ENCODE data around the gene HSF4. TPM values are rescaled to one million over a fixed set of nuclear protein-coding genes. Genes with fewer than 3 reads are reported as not detected.

Gene HSF4
- total RNA-seq, 1 experiment from 2014 or later: 2.2 TPM

DNA sequence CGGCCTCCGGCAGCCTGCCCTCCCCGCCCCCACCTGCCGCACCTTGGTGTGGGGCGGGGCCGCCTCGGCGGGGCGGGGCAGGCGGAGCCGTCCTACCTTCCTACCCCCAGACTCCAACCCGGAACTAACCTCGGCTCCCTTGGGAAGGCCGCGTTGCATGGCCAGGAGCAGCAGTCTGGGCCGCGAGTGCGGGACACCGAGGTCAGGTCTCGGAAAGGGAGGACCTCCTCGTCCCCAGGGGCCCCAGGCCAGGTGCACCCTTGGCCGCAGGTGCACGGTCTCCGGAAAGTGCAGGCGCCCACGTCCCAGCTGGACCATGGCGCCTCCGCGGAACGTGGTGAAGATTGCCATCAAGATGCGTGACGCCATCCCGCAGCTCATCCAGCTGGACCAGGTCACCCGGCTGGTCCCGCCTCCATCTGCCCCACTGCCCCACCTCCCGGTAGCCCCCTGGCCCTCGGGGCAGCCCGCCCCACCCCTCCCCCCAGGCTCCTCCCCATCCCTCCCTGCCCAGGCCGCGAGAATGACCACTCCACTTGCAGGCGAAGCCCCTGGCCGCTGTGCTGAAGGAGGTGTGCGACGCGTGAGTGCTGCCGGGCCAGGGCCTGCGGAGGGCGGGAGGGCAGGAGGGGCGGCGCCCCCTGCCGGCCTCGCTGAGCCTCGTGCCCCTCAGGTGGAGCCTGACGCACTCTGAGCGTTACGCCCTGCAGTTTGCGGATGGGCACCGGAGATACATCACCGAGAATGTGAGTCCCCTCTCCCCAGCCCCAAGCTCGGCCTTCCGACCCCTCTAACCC is 34.7 kb downstream of the HSF4 start, which contains the start of gene ELMO3 (continued):
- TF ChIP-seq, protein P1, sequence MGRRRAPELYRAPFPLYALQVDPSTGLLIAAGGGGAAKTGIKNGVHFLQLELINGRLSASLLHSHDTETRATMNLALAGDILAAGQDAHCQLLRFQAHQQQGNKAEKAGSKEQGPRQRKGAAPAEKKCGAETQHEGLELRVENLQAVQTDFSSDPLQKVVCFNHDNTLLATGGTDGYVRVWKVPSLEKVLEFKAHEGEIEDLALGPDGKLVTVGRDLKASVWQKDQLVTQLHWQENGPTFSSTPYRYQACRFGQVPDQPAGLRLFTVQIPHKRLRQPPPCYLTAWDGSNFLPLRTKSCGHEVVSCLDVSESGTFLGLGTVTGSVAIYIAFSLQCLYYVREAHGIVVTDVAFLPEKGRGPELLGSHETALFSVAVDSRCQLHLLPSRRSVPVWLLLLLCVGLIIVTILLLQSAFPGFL (CRISPR knock-in tag; IDR thresholded peaks at IDR 0.05; ENCODE audit: borderline replicate concordance): no peak
- TF ChIP-seq, protein P2, sequence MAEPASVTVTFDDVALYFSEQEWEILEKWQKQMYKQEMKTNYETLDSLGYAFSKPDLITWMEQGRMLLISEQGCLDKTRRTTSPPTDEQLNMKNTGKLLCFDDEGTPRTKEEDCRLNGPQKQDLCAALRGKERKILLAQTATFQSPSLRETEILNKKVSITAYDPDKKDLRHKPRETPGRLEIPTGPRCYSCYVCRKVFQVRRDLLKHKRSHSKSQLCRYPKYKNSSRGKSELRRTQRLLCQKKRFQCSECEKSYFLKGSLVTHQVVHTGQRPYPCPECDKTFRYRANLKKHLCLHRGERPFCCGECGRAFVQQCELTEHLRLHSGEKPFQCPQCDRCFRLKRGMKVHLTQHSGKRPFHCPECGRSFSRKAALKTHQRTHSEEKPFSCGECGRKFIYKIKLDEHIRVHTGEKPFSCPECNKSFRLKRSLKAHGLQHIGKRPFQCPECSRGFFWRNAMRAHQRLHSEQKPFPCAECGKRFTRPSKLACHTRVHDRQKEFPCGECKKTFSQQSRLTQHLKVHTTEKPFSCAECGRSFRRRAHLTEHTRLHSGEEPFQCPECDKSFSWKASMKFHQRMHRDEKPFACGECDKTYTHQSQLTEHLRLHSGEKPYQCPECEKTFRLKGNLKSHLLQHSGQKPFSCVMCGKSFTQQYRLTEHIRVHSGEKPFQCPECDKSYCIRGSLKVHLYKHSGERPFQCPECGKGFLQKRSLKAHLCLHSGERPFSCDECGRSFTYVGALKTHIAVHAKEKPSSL (CRISPR knock-in tag; conservative IDR thresholded peaks at IDR 0.05): no peak
- 0 out of 2 replicates have a peak, but pooled peaks have one; percentile 47 for TF ChIP-seq CREB1 (CRISPR knock-in tag; IDR thresholded peaks at IDR 0.05)
- no peak for TF ChIP-seq NR3C1 (CRISPR knock-in tag; conservative IDR thresholded peaks at IDR 0.05; ENCODE audit: low read depth)
- TF ChIP-seq, protein P3, sequence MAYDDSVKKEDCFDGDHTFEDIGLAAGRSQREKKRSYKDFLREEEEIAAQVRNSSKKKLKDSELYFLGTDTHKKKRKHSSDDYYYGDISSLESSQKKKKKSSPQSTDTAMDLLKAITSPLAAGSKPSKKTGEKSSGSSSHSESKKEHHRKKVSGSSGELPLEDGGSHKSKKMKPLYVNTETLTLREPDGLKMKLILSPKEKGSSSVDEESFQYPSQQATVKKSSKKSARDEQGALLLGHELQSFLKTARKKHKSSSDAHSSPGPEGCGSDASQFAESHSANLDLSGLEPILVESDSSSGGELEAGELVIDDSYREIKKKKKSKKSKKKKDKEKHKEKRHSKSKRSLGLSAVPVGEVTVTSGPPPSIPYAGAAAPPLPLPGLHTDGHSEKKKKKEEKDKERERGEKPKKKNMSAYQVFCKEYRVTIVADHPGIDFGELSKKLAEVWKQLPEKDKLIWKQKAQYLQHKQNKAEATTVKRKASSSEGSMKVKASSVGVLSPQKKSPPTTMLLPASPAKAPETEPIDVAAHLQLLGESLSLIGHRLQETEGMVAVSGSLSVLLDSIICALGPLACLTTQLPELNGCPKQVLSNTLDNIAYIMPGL (CRISPR knock-in tag; IDR thresholded peaks at IDR 0.05): peak; percentile 86
- TF ChIP-seq CREM (CRISPR knock-in tag; IDR thresholded peaks at IDR 0.05): peak; percentile 35; the same call in 1 of the 2 replicates
- 0 out of 2 replicates have a peak, but pooled peaks have one; percentile 53 for TF ChIP-seq CBFB (CRISPR knock-in tag; IDR thresholded peaks at IDR 0.05; ENCODE audit: low read depth)
- TF ChIP-seq, protein P4, sequence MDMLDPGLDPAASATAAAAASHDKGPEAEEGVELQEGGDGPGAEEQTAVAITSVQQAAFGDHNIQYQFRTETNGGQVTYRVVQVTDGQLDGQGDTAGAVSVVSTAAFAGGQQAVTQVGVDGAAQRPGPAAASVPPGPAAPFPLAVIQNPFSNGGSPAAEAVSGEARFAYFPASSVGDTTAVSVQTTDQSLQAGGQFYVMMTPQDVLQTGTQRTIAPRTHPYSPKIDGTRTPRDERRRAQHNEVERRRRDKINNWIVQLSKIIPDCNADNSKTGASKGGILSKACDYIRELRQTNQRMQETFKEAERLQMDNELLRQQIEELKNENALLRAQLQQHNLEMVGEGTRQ (CRISPR knock-in tag; IDR thresholded peaks at IDR 0.05): peak; percentile 58
- TF ChIP-seq ATF1 (CRISPR knock-in tag; IDR thresholded peaks at IDR 0.05): no peak
- no peak for TF ChIP-seq IRF2 (CRISPR knock-in tag; IDR thresholded peaks at IDR 0.05; ENCODE audit: borderline replicate concordance, low read depth)
- TF ChIP-seq NR2C2 (CRISPR knock-in tag; IDR thresholded peaks at IDR 0.05): no peak
- TF ChIP-seq, protein P5, sequence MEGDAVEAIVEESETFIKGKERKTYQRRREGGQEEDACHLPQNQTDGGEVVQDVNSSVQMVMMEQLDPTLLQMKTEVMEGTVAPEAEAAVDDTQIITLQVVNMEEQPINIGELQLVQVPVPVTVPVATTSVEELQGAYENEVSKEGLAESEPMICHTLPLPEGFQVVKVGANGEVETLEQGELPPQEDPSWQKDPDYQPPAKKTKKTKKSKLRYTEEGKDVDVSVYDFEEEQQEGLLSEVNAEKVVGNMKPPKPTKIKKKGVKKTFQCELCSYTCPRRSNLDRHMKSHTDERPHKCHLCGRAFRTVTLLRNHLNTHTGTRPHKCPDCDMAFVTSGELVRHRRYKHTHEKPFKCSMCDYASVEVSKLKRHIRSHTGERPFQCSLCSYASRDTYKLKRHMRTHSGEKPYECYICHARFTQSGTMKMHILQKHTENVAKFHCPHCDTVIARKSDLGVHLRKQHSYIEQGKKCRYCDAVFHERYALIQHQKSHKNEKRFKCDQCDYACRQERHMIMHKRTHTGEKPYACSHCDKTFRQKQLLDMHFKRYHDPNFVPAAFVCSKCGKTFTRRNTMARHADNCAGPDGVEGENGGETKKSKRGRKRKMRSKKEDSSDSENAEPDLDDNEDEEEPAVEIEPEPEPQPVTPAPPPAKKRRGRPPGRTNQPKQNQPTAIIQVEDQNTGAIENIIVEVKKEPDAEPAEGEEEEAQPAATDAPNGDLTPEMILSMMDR (IDR thresholded peaks at IDR 0.05): peak; percentile 67
- TF ChIP-seq ZNF317 (CRISPR knock-in tag; IDR thresholded peaks at IDR 0.05; ENCODE audit: borderline replicate concordance, low read depth): 0 out of 2 replicates have a peak, but pooled peaks have one; percentile 18
- TF ChIP-seq, protein P6, sequence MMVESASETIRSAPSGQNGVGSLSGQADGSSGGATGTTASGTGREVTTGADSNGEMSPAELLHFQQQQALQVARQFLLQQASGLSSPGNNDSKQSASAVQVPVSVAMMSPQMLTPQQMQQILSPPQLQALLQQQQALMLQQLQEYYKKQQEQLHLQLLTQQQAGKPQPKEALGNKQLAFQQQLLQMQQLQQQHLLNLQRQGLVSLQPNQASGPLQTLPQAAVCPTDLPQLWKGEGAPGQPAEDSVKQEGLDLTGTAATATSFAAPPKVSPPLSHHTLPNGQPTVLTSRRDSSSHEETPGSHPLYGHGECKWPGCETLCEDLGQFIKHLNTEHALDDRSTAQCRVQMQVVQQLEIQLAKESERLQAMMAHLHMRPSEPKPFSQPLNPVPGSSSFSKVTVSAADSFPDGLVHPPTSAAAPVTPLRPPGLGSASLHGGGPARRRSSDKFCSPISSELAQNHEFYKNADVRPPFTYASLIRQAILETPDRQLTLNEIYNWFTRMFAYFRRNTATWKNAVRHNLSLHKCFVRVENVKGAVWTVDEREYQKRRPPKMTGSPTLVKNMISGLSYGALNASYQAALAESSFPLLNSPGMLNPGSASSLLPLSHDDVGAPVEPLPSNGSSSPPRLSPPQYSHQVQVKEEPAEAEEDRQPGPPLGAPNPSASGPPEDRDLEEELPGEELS (CRISPR knock-in tag; IDR thresholded peaks at IDR 0.05): peak; percentile 81; the same call in 1 of the 2 replicates
